Esophagus (tissue), 2 donors: ENCODE data around the gene SNCB. TPM values are rescaled to one million over a fixed set of nuclear protein-coding genes. Genes with fewer than 3 reads are reported as not detected.

Source experiments
- H3K27ac ChIP-seq, 2 donors: one replicate each; pipeline ENCODE4 v1.5.1; 2013; ENCODE audit warnings: low read depth in 2 of 2, mild to moderate bottlenecking in 2 of 2, inconsistent platforms in 1 of 2, low read length in 1 of 2, moderate library complexity in 1 of 2
- H3K27me3 ChIP-seq, 2 donors: one replicate each; pipeline ENCODE4 v1.6.1; 2013; ENCODE audit warnings: low read length in 2 of 2, control low read depth in 1 of 2, mild to moderate bottlenecking in 1 of 2; ENCODE audit not compliant: insufficient read depth in 2 of 2, control insufficient read depth in 1 of 2
- H3K36me3 ChIP-seq, 2 donors: one replicate each; pipeline ENCODE4 v1.6.1; 2013; ENCODE audit warnings: low read length in 1 of 2; ENCODE audit not compliant: control insufficient read depth in 2 of 2, insufficient read depth in 2 of 2
- H3K4me1 ChIP-seq, 2 donors: one replicate each; pipeline ENCODE4 v1.6.1; 2013; ENCODE audit warnings: low read length in 1 of 2; ENCODE audit not compliant: control insufficient read depth in 2 of 2, insufficient read depth in 2 of 2
- H3K4me3 ChIP-seq, 2 donors: one replicate each; pipeline ENCODE4 v1.5.1; 2013; ENCODE audit warnings: low read length in 2 of 2, mild to moderate bottlenecking in 2 of 2, low read depth in 1 of 2, moderate library complexity in 1 of 2
- H3K9me3 ChIP-seq, 2 donors: one replicate each; pipeline ENCODE4 v1.6.1; 2013; ENCODE audit warnings: mild to moderate bottlenecking in 2 of 2, low read depth in 1 of 2, low read length in 1 of 2, moderate library complexity in 1 of 2; ENCODE audit not compliant: control insufficient read depth in 2 of 2, insufficient read depth in 1 of 2
- WGBS, 2 donors: extraction: QIAGEN DNeasy Blood & Tissue Kit; methylation state at CpG; one replicate each; pipeline ENCODE4 v1.1.7; 2013; 5-methylcytosine and 5-hydroxymethylcytosine counted together
- polyA plus RNA-seq, 2 donors: library from polyadenylated mRNA; stranded (reverse); fragments of 200-250 nt; gene quantifications; one replicate each; pipeline ENCODE4 v1.2.3, GENCODE V29; 2013
- donor health status: healthy with polysubstance abuse.
- donor health status: Bipolar disorder and iron deficiency.

Gene SNCB
- polyA plus RNA-seq, 2 donors: not detected

- Histone ChIP-seq H3K27me3 (no peaks in the 10 kb centered on the region), H3K4me3 (no peak overlapping the region), H3K36me3 (no peaks in the 10 kb centered on the region), H3K27ac (no peak overlapping the region), H3K9me3 (no peaks in the 10 kb centered on the region), H3K4me1 (no peaks in the 10 kb centered on the region)
- WGBS, 2 donors: 35 to 38% methylated on average over 18 of the region's 18 CpGs
Observed at GRCh38 chr5:176573564-176574296, 56.6 kb downstream of the SNCB start.

Other genes starting within 250 kb of the SNCB start
- gene NOP16, start 241.9 kb downstream of the SNCB start, polyA plus RNA-seq: 10 to 100 TPM; 50.6 to 70.3 TPM
- gene HIGD2A, start 241.8 kb downstream of the SNCB start, polyA plus RNA-seq: 100 to 1,000 TPM; 151 to 163 TPM
- gene CLTB, start 214.0 kb downstream of the SNCB start, polyA plus RNA-seq: 100 to 1,000 TPM; 517 to 730 TPM
- gene FAF2, start 182.1 kb downstream of the SNCB start, polyA plus RNA-seq: 10 to 100 TPM in 1 of 2 donors, 1 to 10 TPM in 1; 9.7 to 12.6 TPM
- 10 to 100 TPM; 12.9 to 24.0 TPM for gene RNF44, start 93.1 kb downstream of the SNCB start, polyA plus RNA-seq
- under 1 TPM; 0.01 to 0.08 TPM for gene CDHR2, start 81.2 kb downstream of the SNCB start, polyA plus RNA-seq
- gene GPRIN1, start 20.4 kb downstream of the SNCB start, polyA plus RNA-seq: under 1 TPM; 0.43 to 0.72 TPM
- not detected for gene EIF4E1B, start 141 bp upstream of the SNCB start, polyA plus RNA-seq
- 10 to 100 TPM; 15.7 to 21.3 TPM for gene TSPAN17, start 16.9 kb upstream of the SNCB start, polyA plus RNA-seq
- gene UNC5A, start 180.0 kb upstream of the SNCB start, polyA plus RNA-seq: under 1 TPM in 1 of 2 donors, not detected in 1; 0.02 TPM